Measurements from ENCODE around the gene FBXO31. TPM values are rescaled to one million over a fixed set of nuclear protein-coding genes. Genes with fewer than 3 reads are reported as not detected.

Gene FBXO31, protein sequence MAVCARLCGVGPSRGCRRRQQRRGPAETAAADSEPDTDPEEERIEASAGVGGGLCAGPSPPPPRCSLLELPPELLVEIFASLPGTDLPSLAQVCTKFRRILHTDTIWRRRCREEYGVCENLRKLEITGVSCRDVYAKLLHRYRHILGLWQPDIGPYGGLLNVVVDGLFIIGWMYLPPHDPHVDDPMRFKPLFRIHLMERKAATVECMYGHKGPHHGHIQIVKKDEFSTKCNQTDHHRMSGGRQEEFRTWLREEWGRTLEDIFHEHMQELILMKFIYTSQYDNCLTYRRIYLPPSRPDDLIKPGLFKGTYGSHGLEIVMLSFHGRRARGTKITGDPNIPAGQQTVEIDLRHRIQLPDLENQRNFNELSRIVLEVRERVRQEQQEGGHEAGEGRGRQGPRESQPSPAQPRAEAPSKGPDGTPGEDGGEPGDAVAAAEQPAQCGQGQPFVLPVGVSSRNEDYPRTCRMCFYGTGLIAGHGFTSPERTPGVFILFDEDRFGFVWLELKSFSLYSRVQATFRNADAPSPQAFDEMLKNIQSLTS
- 15.5 and 16.8 TPM in 2 replicates for total RNA-seq

GRCh38 chr16:87383505-87384161 is at the start of gene FBXO31:
Gene FBXO31, minus strand, starts transcription at chr16:87383776. Its CDS starts 32 bp downstream, at chr16:87383744.

GRCh38 chr16:87391950-87392820 is 8.6 kb upstream of the FBXO31 start, which contains the start of gene MAP1LC3B:
Gene MAP1LC3B, plus strand, starts transcription at chr16:87392336. Its CDS starts 92 bp downstream, at chr16:87392428.

GRCh38 chr16:87316923-87317749 is 66.4 kb downstream of the FBXO31 start, which contains the start of gene C16orf95:
Gene C16orf95, minus strand, starts transcription at chr16:87317392. Its CDS starts 150 bp downstream, at chr16:87317242.

Other genes starting within 250 kb of the FBXO31 start
- gene C16orf95, start 66.4 kb downstream of the FBXO31 start, total RNA-seq: 2.5 and 3.2 TPM in 2 replicates
- 19.3 and 25.4 TPM in 2 replicates for gene MAP1LC3B, start 8.6 kb upstream of the FBXO31 start, total RNA-seq
- gene ZCCHC14, start 109.2 kb upstream of the FBXO31 start, total RNA-seq: 7.5 and 10.0 TPM in 2 replicates
- 0.43 and 1.5 TPM in 2 replicates for gene JPH3, start 218.7 kb upstream of the FBXO31 start, total RNA-seq

Measured in dermis lymphatic vessel endothelial cell (primary cell).